Ascending aorta (tissue), 2 donors: ENCODE results near the gene ATXN7L1. TPM values are rescaled to one million over a fixed set of nuclear protein-coding genes. Genes with fewer than 3 reads are reported as not detected.

Experiments
- DNase-seq, 2 donors: peaks; one replicate each; pipeline ENCODE4 v3.0.0-alpha.2; 2019; ENCODE audit warnings: low spot score in 2 of 2
- H3K27ac ChIP-seq, 2 donors: fragments of 200-600 bp; sonication (generic); one replicate each; pipeline ENCODE4 v1.5.1; 2016 to 2017; ENCODE audit warnings: mild to moderate bottlenecking in 1 of 2
- H3K27me3 ChIP-seq: fragments of 200-600 bp; sonication (generic); one replicate; pipeline ENCODE4 v1.5.1; 2017
- H3K36me3 ChIP-seq, 2 donors: fragments of 200-600 bp; sonication (generic); one replicate each; pipeline ENCODE4 v1.5.1; 2016
- H3K4me1 ChIP-seq, 2 donors: fragments of 200-600 bp; sonication (generic); one replicate each; pipeline ENCODE4 v1.5.1; 2016 to 2017; ENCODE audit warnings: mild to moderate bottlenecking in 1 of 2
- H3K4me3 ChIP-seq, 2 donors: fragments of 200-600 bp; sonication (generic); one replicate each; pipeline ENCODE4 v1.5.1; 2016 to 2017; ENCODE audit warnings: mild to moderate bottlenecking in 1 of 2
- H3K9me3 ChIP-seq, 2 donors: fragments of 200-600 bp; sonication (generic); one replicate each; pipeline ENCODE4 v1.5.1; 2016
- CTCF ChIP-seq, 3 experiments: fragments of 200-600 bp in 2 of 3; fragments of 450-650 bp in 1 of 3; sonication (generic) in 2 of 3; IDR thresholded peaks; one replicate each; pipeline ENCODE4 v1.5.1; 2016 to 2019; ENCODE audit warnings: antibody characterized with exemption in 3 of 3, mild to moderate bottlenecking in 1 of 3, moderate library complexity in 1 of 3
- intact Hi-C: fragments of 100-400 bp; cut with DNase I; formaldehyde crosslinking; loops from one replicate; pipeline ENCODE4 v1.15.1; 2023
- total RNA-seq: library from RNA; depleted of rRNA; stranded (reverse); fragments of >200 nt; gene quantifications from one replicate; pipeline ENCODE4 v1.1.0, GENCODE V29; 2016

ATXN7L1 gene
- total RNA-seq, 1 donor from 2014 or later, result 7.5 TPM

GRCh38 chr7:105655067-105655466 is 221.3 kb downstream of the ATXN7L1 start:
- Histone ChIP-seq H3K27me3 (no peaks in the 10 kb centered on the region), H3K4me1 (peaks cover 0 to 6% of the 10 kb centered on the region in 2 donors), H3K4me3 (no peak overlapping the region), H3K27ac (no peak overlapping the region), H3K36me3 (no peaks in the 10 kb centered on the region), H3K9me3 (no peaks in the 10 kb centered on the region)
- no peak for DNase-seq
- intact Hi-C loops, result no loop called here
- TF ChIP-seq CTCF (IDR thresholded peaks at IDR 0.05), result no peak

- Histone ChIP-seq H3K36me3 (no peaks in the 10 kb centered on the region), H3K4me3 (no peak overlapping the region), H3K9me3 (no peaks in the 10 kb centered on the region), H3K27me3 (no peaks in the 10 kb centered on the region), H3K27ac (no peak overlapping the region), H3K4me1 (peaks cover 0 to 6% of the 10 kb centered on the region in 2 donors)
- DNase-seq, result no peak
- no peak for TF ChIP-seq CTCF (IDR thresholded peaks at IDR 0.05)
- intact Hi-C loops, result loop anchor here (5.0 kb wide), 1 partner anchor 498 kb away; no protein-coding TSS in a partner anchor
Measured at GRCh38 chr7:105654095-105654686, 222.2 kb downstream of the ATXN7L1 start.

- no peaks in the 10 kb centered on the region for H3K27me3 ChIP-seq
- H3K4me1 ChIP-seq, result peaks cover 0 to 6% of the 10 kb centered on the region in 2 donors
- H3K4me3 ChIP-seq, result no peak overlapping the region
- intact Hi-C loops, result loop anchor here (2.0 to 5.0 kb wide), 3 partner anchors 347 to 499 kb away; no protein-coding TSS in a partner anchor
- no peaks in the 10 kb centered on the region for H3K36me3 ChIP-seq
- no peak for TF ChIP-seq CTCF (IDR thresholded peaks at IDR 0.05)
- no peak overlapping the region for H3K27ac ChIP-seq
- DNase-seq, result no peak
- no peaks in the 10 kb centered on the region for H3K9me3 ChIP-seq
Measured at GRCh38 chr7:105653441-105654005, 222.9 kb downstream of the ATXN7L1 start.

- H3K27me3 ChIP-seq, result no peaks in the 10 kb centered on the region
- intact Hi-C loops, result loop anchor here (1.0 to 5.0 kb wide), 4 partner anchors 348 to 500 kb away; no protein-coding TSS in a partner anchor
- no peak overlapping the region for H3K4me3 ChIP-seq
- no peaks in the 10 kb centered on the region for H3K36me3 ChIP-seq
- peaks cover 0 to 6% of the 10 kb centered on the region in 2 donors for H3K4me1 ChIP-seq
- no peaks in the 10 kb centered on the region for H3K9me3 ChIP-seq
- H3K27ac ChIP-seq, result no peak overlapping the region
- DNase-seq, result peak; percentile 11 to 77
- peak; percentile 66 to 76 (median 74) for TF ChIP-seq CTCF (IDR thresholded peaks at IDR 0.05)
Measured at GRCh38 chr7:105652359-105652993, 223.9 kb downstream of the ATXN7L1 start.

- no peak for TF ChIP-seq CTCF (IDR thresholded peaks at IDR 0.05)
- intact Hi-C loops, result loop anchor here (1.0 to 5.0 kb wide), 4 partner anchors 349 to 501 kb away; no protein-coding TSS in a partner anchor
- Histone ChIP-seq H3K27me3 (no peaks in the 10 kb centered on the region), H3K4me3 (no peak overlapping the region), H3K36me3 (no peaks in the 10 kb centered on the region), H3K4me1 (peaks cover 0 to 6% of the 10 kb centered on the region in 2 donors), H3K9me3 (no peaks in the 10 kb centered on the region), H3K27ac (no peak overlapping the region)
- no peak for DNase-seq
Measured at GRCh38 chr7:105651798-105652197, 224.6 kb downstream of the ATXN7L1 start.
